Choroid plexus epithelial cell (primary cell): ENCODE results near the gene POU3F3.

ENCODE experiments used
- DNase-seq: peaks from one replicate; pipeline ENCODE4 v3.0.0-alpha.2; 2010; ENCODE audit warnings: low read depth
- H3K4me3 ChIP-seq: 2 replicates; pipeline ENCODE4 v1.5.1; 2011; ENCODE audit warnings: low read depth, mild to moderate bottlenecking, control low read depth, low read length, moderate library complexity
- TF ChIP-seq, protein P1 (sequence below): conservative IDR thresholded peaks from 2 replicates; pipeline ENCODE4 v1.5.1; 2011; ENCODE audit warnings: low read depth, mild to moderate bottlenecking, control low read depth, inconsistent platforms, low read length, moderate library complexity

POU3F3 gene

DNA sequence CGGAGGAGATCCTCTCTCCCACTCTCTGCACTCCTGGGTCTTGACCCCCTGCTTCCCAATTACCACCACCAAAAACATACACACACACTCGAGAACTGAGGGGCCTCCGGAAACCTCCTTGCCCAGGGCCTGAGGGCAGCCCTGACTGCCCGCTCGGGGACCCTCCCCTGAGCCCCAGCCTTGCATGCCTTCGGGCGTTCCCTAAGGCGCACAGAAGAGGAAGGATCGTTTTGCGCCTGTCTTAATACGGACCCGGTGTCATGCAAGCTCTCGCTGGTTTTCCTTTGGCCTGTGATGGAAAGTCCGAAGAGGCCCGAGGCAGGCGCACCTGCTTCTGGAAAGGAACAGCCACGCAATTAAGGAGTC, 19.8 kb downstream of the POU3F3 start:
- no peak overlapping the region for H3K4me3 ChIP-seq
- TF ChIP-seq, protein P1, sequence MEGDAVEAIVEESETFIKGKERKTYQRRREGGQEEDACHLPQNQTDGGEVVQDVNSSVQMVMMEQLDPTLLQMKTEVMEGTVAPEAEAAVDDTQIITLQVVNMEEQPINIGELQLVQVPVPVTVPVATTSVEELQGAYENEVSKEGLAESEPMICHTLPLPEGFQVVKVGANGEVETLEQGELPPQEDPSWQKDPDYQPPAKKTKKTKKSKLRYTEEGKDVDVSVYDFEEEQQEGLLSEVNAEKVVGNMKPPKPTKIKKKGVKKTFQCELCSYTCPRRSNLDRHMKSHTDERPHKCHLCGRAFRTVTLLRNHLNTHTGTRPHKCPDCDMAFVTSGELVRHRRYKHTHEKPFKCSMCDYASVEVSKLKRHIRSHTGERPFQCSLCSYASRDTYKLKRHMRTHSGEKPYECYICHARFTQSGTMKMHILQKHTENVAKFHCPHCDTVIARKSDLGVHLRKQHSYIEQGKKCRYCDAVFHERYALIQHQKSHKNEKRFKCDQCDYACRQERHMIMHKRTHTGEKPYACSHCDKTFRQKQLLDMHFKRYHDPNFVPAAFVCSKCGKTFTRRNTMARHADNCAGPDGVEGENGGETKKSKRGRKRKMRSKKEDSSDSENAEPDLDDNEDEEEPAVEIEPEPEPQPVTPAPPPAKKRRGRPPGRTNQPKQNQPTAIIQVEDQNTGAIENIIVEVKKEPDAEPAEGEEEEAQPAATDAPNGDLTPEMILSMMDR = no peak
- no peak for DNase-seq

DNA sequence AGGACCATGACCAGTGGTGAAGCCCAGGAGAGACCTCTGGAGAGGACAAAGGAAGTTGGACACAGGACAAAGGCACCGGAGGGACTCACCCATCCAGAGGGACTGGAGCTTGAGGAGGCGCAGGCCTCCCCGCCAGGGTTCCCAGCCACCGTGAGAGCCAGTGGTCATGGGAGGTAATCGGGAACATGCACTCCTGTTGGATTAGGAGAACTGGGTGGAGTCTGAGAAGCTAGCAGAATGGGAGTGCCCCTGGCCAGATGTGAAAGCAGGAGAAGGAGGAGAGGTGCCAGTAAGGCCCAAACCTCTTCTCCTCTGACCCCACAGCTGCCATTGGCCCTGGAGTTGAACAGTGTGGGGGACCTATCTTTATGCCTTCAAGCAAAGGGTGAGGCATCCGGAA, 20.3 kb downstream of the POU3F3 start:
- no peak overlapping the region for H3K4me3 ChIP-seq
- TF ChIP-seq, protein P1 = no peak
- DNase-seq = no peak

DNA sequence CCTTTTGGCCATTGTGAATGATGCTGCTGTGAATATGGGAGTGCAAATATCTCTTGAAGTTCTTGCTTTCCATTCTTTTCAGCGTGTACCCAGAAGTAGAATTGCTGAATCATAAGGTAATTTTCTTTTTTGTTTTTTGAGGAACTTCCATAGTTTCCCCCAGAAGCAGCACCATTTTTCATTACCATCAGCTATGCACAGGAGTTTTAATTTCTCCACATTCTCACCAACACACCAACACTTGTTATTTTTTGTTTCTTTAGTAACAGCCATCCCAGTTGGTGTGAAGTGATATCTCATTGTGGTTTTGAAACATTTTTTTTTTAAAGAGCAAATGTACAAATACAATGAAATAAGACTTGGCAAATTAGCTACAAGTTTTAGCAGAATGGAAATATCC, 21.3 kb downstream of the POU3F3 start:
- TF ChIP-seq, protein P1 = no peak
- no peak for DNase-seq

DNA sequence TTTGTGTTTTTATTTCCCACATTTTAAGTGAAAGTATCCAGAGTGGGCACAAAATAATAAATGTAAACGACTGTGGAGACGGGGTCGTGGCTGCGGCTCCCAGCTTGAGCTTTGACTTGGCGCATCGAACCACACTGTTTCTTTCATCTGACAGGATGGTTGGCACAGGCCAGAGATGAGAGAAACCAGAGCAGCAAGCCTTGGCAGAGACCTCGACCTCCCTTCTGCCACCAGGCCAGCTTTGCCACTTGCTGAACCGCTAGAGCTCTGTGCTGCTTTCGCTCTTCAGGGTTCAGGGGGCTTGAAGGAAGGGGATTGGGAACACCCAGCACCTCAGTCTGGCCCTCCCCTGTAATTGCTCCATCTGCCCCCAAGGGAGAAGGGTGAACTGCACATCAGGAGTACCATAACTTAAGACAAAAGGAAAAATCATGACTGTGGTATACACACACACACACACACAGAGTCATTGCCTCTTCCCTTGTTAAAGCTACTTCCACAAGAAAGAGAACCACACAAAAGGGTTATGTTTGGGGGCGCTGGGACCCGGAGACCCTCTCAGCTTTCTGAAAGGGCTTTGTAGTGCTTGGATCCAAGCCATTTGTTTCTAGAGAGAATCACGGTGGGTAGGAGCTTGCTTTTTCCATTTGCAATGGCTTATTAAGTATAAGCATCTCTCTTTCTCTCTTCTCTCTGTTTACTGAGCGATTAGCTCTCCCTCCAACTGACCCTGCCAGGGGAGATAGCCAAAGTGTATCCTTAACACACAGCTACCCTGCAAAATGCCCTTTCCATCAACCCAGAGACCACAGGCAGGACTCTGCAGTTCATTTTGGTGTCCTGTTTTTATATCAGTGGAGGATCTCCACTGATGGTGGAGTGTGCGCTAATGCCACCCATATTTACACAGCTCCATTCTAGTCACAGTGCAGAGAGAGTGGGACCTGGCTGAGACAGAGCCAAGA, 23.0 kb downstream of the POU3F3 start:
- no peak for DNase-seq
- H3K4me3 ChIP-seq = no peak overlapping the region
- TF ChIP-seq, protein P1 = no peak

More for the DNA sequence above, 21.3 kb downstream of the POU3F3 start:
- no peak overlapping the region for H3K4me3 ChIP-seq

DNA sequence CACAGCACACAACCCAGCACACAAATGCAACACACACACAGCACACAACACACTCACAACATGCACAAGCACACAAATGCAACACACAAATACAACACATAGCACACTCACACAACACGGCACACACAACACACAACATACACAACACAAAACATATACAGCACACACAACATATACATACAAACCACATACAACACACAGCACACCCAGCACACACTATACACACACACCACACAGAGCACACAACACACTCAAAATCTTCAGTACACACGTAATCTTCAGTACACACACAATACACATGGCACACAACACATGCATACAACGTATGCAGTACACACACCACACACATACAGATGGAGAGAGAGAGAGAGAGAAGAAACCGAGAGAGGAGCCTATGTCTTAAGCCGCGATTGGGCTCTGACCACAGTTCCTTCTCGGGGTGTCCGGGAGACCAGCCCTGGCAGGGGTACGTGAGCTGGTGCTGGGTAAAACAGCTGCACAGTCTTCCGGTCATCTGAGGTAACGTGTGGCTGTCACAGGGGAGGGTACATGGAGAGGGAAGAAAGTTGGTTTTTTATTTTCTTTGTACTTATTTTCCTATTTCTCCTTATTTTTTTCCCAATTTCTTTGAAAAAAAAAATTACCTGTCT, 25.1 kb downstream of the POU3F3 start:
- TF ChIP-seq, protein P1 = no peak
- H3K4me3 ChIP-seq = no peak overlapping the region
- DNase-seq = no peak

DNA sequence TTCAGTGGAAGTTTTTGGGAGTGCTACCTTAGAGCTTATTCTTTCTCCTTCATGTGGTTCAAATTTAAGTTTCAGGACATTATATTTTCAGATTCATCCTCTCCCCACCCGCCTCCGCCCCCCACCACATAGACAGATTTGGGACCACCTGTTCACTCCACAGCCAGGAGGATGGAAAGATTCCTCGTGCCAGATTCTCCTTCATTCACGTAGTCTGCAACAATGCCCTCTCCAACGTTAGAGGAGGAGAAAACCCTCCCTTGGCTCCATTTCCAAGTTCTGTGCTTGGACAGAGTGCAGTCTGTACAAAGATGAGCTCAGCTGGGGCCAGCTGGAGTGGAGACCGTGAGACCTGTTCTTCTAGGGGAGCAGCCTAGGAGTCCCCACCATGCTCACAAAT, 26.2 kb downstream of the POU3F3 start:
- DNase-seq = no peak
- no peak overlapping the region for H3K4me3 ChIP-seq
- TF ChIP-seq, protein P1 = no peak
